HG02759 (cell line): ENCODE results near the gene LYST.
"Not testable (repeated sequence)": the region's sequence is repeated elsewhere in the genome, so short reads cannot be mapped to it uniquely, and the experiment has no call there.

ENCODE experiments used
- ATAC-seq: cut with Tn5 transposase; IDR thresholded peaks from one replicate; pipeline ENCODE4 v1.9.1; 2021; ENCODE audit warnings: mild to moderate bottlenecking, moderate library complexity; ENCODE audit not compliant: unreplicated experiment

The LYST gene

GRCh38 chr1:235766794-235767285 lies 99.9 kb downstream of the LYST start:
- ATAC-seq, result no peak

DNA sequence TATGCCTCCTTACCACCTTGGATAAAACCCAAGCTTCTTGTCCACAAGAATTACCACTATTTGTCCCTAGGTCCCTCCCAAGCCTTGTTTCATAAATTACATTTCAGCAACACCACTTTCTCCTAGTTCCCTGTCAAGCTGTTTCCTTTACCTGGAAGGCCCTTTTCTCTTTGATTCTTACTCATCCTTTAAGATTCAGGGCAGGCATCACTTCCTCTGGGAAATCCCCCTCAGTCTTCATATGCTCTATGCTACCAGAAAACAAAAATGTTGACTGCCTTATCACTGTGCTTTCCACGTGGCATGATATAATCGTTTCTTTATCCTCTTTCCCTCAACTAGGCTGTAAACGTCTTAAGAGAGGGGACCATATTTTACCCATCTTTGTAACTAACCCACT lies 102.7 kb downstream of the LYST start:
- peak; percentile 73 for ATAC-seq

- ATAC-seq, result no peak
Observed at GRCh38 chr1:235759336-235759735, 107.4 kb downstream of the LYST start.

GRCh38 chr1:235758931-235759330 lies 107.8 kb downstream of the LYST start:
- ATAC-seq, result no peak

- ATAC-seq, result no peak
Observed at GRCh38 chr1:235757587-235758096, 109.1 kb downstream of the LYST start.

GRCh38 chr1:235754186-235754585 lies 112.5 kb downstream of the LYST start:
- ATAC-seq, result not testable (repeated sequence)

GRCh38 chr1:235749755-235750300 lies 116.9 kb downstream of the LYST start:
- no peak for ATAC-seq

- ATAC-seq, result no peak
Observed at GRCh38 chr1:235748747-235749146, 118.0 kb downstream of the LYST start.

DNA sequence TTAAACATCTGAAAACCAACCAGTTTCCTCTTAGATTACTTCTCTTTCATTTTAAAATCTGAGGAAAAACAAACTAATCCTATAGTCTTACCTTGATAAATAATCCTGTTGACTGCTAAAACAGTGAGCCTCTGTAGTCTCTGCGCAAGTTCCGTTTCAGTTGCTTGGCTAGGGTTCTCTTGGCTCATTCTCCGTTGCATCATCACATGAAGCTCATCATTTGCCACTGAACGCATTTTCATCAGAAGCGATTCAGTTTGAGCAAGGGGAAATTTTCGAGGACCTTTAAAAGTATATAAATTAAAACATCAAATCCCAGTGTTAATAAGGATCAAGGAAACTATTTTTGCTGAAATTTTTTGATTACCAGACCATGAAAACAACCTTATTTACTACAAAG lies 120.5 kb downstream of the LYST start:
- ATAC-seq, result no peak

- ATAC-seq, result no peak
Observed at GRCh38 chr1:235745503-235746136, 121.1 kb downstream of the LYST start.

DNA sequence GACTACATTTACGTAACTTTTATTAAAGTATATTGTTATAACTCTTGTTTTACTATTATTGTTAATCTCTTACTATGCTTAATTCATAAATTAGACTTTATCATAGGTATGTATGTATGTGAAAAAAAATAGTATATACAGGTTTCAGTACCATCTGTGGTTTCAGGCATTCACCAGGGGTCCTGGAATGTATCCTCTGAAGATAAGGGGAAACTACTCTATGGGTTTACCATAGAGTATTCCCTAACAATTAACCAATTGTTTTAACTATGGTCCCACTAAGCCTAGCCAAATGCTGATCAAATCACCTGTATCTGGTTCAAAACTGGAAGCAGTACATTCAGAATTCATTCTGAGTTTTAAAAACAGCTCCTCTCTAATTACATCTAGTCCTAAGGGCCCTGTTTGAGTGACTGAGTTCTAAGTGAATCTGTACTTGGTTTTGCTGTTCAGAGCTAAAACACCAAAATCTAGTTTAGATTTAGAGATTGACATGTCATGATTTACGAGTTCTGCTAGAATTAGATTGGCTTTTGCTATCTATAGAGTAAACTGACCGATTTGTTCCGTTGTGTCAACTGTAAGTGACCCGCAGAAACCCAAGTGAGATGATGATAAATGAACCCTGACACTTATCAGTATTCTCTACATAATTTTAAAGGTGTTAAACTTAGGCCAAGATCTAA lies 123.6 kb downstream of the LYST start:
- ATAC-seq, result no peak

DNA sequence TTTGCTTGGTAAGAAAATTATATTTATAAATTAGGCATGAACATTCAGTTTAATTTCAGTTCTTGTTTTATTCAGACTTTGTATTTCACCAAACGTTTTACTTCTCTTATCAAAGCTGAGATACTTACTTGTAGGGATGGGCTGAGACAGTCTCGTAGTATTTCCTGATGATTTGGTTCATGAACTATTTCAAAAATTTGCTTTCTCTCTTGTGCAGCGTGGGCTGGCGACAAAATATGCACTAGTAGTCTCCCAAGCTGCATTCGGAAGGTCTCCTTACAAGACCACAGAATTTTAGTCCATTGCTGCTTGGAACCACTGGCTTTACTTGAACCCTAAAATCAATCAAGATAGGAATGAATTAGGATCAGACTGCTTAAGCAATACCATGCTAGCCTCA lies 125.4 kb downstream of the LYST start:
- ATAC-seq, result no peak

DNA sequence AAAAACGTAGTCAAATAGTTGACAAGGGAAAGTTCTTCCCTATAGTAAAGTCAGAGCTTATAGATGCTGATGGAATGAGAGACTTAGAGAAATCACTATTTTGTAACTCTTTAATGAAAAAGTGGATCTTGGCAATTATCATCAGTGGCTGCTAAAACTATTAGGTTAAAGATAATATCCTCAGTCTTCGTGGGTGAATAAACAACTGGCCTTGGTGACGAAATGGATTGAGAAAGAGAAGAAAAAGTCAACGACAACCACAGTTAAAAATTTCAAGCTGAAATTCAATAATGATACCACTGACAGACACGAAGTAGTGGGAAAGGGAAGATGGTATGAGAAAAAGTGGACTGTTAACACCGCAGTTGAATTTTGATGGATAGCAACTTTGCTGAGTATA lies 127.1 kb downstream of the LYST start:
- no peak for ATAC-seq

- no peak for ATAC-seq
Observed at GRCh38 chr1:235739124-235739523, 127.6 kb downstream of the LYST start.

DNA sequence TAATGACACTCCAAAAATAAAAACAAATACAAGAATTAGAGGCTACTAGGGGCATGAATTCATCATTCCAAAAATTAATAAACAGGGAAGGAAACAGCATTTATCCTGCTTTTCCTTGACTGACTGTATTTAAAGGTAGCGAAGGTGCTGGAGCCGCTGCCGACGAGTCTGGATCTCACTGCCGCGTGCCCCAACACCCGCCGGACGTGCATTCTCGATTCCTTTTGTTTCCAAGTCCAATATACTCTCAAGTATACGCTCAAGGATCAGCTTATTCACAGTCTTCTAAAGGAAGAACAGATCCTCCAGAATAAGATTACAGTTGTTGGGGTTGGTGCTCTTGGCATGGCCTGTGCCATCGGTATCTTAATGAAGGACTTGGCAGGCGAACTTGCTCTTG lies 129.0 kb downstream of the LYST start:
- no peak for ATAC-seq

DNA sequence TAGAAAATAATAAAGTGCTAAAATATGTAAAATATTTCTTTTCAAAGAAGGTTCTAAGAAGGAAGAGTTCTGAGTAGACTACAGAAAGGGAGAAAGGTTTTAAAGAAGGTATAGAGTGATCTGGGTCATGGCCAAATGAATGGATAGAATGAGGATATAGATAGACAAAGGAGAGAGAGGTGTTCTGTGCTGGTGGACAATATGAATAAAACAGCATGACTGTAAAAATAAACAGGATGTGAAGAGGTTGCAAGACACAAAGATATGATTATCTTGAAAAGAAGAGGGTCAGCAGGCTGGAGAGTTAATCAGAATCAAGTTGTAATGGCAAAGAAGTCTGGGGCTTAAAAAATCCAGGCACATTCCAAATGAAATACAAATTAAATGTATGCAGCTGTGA lies 130.4 kb downstream of the LYST start:
- no peak for ATAC-seq

DNA sequence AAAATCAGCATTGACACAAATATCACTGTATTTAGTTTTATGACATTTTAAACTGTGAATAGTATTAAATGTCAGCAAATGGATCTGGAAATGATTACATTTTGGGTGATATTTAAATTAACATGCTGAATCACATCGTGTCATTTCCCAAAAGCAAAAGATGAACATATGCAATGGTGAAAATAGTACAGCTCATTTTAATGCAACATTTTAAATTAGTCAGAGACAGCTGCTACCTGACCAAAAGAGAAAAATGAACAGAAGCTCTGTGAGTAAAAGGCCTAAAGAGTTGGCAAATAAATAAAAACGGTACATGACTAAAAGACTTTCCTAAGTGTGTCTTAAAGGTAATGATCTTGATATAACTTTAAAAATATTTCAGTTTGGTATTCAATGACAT lies 131.1 kb downstream of the LYST start:
- ATAC-seq, result no peak

DNA sequence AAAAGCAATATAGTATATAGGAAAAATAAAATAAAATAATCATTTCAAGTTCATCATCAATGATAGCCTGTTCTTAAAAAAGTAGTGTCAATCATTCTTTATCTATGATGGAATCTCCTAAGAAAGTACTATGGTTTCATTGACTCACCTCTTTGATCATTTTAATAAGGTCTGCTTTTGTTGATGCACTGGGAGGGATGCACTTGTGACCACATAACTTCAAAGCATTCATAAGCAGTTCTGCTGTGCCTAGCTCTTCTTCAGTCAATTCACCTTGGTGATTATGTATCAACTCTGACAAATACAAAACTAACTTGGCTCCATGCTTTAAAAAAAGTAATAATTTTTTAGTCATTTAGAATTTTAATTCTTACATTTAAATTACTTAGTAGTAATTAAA lies 132.4 kb downstream of the LYST start:
- no peak for ATAC-seq

DNA sequence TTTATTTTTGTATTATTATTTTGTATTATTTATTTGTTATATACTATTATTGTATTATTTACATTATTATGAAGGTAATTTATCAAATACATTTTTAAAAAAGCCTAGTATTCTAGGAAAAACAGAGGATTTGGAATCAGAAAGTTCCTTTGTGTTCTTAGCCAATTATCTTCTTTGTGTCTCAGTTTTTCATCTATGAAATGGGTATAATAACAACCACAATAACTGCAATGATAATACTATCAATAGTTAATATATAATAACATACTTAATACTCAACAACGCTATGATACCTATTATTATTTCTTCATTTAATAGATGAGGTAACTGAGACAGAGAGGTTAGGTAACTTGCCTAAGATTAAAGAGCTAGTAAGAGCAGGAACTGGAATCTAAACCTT lies 136.7 kb downstream of the LYST start:
- no peak for ATAC-seq

DNA sequence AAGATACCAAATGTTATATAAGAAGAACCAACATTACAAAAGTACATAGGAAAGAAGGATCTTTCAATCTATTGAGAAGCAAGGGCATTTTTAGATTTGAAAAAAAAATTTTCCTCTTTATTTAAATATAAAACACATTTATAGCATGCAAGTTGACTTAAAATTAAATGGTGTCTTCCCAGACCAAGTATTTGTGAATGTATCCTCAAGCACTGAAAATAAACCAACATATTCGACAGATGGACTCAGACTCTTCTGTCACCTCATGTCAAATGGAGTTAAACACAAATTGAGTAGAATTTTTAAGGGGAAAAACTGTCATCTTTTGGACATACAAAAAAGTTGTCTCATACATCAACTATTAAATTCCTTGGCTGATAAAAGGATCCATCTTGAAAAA lies 140.1 kb downstream of the LYST start:
- ATAC-seq, result no peak

DNA sequence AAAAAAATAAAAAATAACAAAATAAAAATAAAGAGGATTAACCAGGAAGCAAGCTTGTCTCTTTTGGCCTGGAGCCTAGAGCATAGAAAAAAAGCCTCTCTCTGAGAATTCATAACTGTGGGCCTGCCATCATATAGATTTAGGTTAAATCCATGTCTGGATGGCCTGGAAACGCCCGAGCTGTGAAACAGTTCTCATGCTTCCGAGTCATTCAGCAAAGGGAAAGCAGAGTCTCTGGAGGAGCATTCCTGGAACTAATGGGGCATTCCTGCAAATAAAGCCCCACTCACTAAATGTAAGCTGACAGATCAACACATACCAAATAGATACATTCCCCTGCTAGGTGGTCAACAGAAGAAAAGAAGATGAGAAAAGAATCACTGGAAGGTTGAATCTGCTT lies 141.3 kb downstream of the LYST start:
- ATAC-seq, result no peak

DNA sequence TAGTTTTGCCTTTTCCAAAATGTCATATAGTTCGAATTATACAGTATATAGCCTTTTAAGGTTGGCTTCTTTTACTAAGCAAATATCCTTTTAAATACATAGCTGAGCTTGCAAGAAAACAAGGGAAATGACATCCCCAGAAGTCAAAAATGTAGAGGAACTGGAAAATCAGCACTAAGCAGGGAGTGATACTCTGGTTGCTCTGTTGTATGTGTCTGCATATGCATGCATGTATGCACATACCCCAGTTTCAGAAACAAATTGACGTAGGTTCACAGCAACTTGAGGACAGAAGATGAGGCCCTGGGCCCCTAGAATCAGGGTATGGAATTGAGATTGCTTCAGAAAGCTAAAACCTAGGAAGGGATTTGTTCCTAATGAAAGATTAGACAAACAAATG lies 142.0 kb downstream of the LYST start:
- ATAC-seq, result no peak
